PC-3 (cell line): Measurements from ENCODE around the gene SENP6.

ENCODE experiments used
- EZH2 ChIP-seq: fragments of 300-600 bp; sonication (generic); IDR thresholded peaks from one replicate; pipeline ENCODE4 v1.6.1; 2017; ENCODE audit warnings: antibody characterized with exemption, mild to moderate bottlenecking, low read length; ENCODE audit not compliant: unreplicated experiment
- EZH2phosphoT487 ChIP-seq: fragments of 300-600 bp; sonication (generic); IDR thresholded peaks from 2 replicates; pipeline ENCODE4 v1.6.1; 2018; ENCODE audit warnings: mild to moderate bottlenecking, antibody characterized with exemption, low read length, borderline replicate concordance
- TF ChIP-seq, protein P1 (sequence below): fragments of 300-600 bp; sonication (generic); conservative IDR thresholded peaks from 2 replicates; pipeline ENCODE4 v1.5.1; 2017; ENCODE audit warnings: antibody characterized with exemption, low read depth, mild to moderate bottlenecking, low read length

DNA sequence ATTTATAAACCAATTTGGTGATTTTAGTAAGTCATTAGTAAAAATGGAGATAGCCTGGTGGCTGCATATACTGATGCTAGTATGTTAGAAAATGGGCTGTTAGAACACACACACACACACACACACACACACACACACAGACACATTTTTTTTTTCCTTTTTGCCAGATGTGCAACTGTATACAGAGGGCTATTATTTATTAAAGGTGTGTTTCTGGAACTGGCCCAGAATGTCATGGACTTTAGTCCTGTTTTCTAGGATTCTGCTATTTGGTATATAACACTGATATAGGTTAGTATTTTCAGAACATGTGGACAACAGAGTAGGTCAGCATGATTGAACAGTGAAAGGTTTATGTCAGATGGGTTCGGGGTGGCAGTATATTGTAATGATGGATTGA, 159.8 kb downstream of the SENP6 start:
- TF ChIP-seq, protein P1, sequence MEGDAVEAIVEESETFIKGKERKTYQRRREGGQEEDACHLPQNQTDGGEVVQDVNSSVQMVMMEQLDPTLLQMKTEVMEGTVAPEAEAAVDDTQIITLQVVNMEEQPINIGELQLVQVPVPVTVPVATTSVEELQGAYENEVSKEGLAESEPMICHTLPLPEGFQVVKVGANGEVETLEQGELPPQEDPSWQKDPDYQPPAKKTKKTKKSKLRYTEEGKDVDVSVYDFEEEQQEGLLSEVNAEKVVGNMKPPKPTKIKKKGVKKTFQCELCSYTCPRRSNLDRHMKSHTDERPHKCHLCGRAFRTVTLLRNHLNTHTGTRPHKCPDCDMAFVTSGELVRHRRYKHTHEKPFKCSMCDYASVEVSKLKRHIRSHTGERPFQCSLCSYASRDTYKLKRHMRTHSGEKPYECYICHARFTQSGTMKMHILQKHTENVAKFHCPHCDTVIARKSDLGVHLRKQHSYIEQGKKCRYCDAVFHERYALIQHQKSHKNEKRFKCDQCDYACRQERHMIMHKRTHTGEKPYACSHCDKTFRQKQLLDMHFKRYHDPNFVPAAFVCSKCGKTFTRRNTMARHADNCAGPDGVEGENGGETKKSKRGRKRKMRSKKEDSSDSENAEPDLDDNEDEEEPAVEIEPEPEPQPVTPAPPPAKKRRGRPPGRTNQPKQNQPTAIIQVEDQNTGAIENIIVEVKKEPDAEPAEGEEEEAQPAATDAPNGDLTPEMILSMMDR = no peak
- no peak for TF ChIP-seq EZH2
- no peak for TF ChIP-seq EZH2phosphoT487
